ENCODE results near the gene HYAL2.
"Not testable (repeated sequence)": the region's sequence is repeated elsewhere in the genome, so short reads cannot be mapped to it uniquely, and the experiment has no call there.

Gene HYAL2

DNA sequence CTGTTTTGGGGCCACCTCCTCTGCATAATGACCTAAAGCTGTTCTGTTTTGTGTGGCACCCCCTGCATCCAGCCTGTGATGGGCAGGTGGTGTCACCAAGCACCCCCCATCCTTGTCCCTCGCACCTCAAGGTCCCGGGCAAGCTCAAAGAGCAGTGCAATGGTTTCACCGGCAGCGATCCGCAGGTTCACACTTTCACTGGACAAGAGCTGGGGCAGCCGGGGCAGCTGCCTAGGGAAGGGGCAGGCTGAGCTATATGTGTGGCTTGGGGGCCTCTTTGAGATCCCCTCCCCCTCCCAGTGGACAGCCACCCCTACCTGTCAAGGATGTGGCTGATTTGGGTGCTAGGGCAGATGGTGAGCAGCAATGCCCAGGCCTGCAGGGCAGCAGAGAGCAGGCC lies 33.4 kb downstream of the HYAL2 start:
- Histone ChIP-seq H3K27me3 (no peaks in the 10 kb centered on the region), H3K27ac (no peak overlapping the region), H3K4me1 (peaks cover 0 to 25% (median 21%) of the 10 kb centered on the region in 4 donors), H3K36me3 (peaks cover 18 to 47% (median 36%) of the 10 kb centered on the region in 3 donors), H3K9me3 (no peaks in the 10 kb centered on the region), H3K4me3 (no peak overlapping the region)
- intact Hi-C loops (cut with DNase I; ENCODE audit: low total_unique reads): no loop called here
- TF ChIP-seq, protein P1, sequence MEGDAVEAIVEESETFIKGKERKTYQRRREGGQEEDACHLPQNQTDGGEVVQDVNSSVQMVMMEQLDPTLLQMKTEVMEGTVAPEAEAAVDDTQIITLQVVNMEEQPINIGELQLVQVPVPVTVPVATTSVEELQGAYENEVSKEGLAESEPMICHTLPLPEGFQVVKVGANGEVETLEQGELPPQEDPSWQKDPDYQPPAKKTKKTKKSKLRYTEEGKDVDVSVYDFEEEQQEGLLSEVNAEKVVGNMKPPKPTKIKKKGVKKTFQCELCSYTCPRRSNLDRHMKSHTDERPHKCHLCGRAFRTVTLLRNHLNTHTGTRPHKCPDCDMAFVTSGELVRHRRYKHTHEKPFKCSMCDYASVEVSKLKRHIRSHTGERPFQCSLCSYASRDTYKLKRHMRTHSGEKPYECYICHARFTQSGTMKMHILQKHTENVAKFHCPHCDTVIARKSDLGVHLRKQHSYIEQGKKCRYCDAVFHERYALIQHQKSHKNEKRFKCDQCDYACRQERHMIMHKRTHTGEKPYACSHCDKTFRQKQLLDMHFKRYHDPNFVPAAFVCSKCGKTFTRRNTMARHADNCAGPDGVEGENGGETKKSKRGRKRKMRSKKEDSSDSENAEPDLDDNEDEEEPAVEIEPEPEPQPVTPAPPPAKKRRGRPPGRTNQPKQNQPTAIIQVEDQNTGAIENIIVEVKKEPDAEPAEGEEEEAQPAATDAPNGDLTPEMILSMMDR (IDR thresholded peaks at IDR 0.05): no peak
- no peak for DNase-seq

DNA sequence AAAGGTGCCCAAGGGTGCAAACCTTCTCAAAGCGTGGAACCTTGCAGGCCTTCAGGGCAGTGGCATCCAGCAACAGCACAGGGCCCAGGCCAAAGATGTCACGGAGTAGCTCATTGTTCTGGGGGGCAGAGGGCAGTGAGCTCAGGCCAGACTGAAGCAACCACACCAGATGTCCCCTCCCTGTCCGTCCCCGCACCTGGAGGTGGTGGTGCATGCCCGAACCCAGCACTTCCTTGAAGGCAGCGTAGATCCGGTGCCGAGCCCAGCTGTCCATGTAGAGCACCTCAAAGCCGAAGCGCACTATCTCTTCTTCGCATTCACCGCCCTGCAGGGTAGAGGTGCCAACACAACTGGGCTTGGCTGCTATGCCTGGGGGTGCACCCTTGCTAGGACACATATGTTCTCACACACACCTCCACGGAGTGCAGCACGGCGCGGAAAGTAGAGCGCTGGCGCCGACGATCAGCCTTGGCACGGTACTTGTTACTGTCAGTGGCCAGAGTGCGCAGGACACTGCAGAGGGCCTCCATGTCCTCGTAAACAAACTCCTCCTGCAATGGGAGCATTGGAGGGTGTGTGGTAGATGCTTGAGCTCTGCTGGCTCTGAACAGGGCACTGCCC lies 34.0 kb downstream of the HYAL2 start:
- intact Hi-C loops (cut with DNase I; ENCODE audit: low total_unique reads): no loop called here
- no peak overlapping the region for H3K4me3 ChIP-seq
- no peaks in the 10 kb centered on the region for H3K9me3 ChIP-seq
- H3K36me3 ChIP-seq: peaks cover 18 to 47% (median 36%) of the 10 kb centered on the region in 3 donors
- no peak overlapping the region for H3K27ac ChIP-seq
- no peak for DNase-seq
- no peaks in the 10 kb centered on the region for H3K27me3 ChIP-seq
- peaks cover 0 to 25% (median 21%) of the 10 kb centered on the region in 4 donors for H3K4me1 ChIP-seq
- TF ChIP-seq, protein P1 (IDR thresholded peaks at IDR 0.05): no peak

DNA sequence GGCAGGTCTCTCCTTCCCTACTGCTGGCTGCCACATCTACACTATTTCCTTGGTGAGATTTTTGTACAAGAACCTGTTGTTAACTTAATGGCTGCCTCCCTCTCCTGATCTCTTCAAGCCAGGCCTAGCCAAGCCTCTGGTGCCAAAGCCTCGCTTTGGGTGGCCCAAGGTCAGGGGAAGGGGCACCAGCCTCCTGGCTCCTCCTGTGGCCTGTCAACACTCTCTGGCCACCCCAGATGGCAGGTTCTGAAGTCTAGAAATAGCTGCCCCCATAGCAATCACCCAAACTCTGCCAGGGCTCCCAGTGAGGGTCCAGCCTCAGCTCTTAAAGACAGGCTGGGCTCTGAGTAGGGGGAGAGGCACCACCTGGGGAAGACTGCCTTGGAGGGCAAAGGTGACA lies 35.3 kb downstream of the HYAL2 start:
- H3K36me3 ChIP-seq: peaks cover 18 to 47% (median 36%) of the 10 kb centered on the region in 3 donors
- H3K27me3 ChIP-seq: no peaks in the 10 kb centered on the region
- no peaks in the 10 kb centered on the region for H3K9me3 ChIP-seq
- TF ChIP-seq, protein P1 (IDR thresholded peaks at IDR 0.05): no peak
- H3K27ac ChIP-seq: no peak overlapping the region
- no peak overlapping the region for H3K4me3 ChIP-seq
- peaks cover 0 to 15% (median 11%) of the 10 kb centered on the region in 4 donors for H3K4me1 ChIP-seq
- intact Hi-C loops (cut with DNase I; ENCODE audit: low total_unique reads): no loop called here
- DNase-seq: no peak

- peaks cover 18 to 47% (median 36%) of the 10 kb centered on the region in 3 donors for H3K36me3 ChIP-seq
- no peak for DNase-seq
- H3K4me3 ChIP-seq: no peak overlapping the region
- peaks cover 0 to 15% (median 9%) of the 10 kb centered on the region in 4 donors for H3K4me1 ChIP-seq
- TF ChIP-seq, protein P1 (IDR thresholded peaks at IDR 0.05): no peak
- intact Hi-C loops (cut with DNase I; ENCODE audit: low total_unique reads): no loop called here
- H3K27ac ChIP-seq: no peak overlapping the region
- H3K27me3 ChIP-seq: no peaks in the 10 kb centered on the region
- no peaks in the 10 kb centered on the region for H3K9me3 ChIP-seq
These were observed 36.0 kb downstream of the HYAL2 start for GRCh38 chr3:50286322-50287227.

GRCh38 chr3:50284121-50284520 lies 38.4 kb downstream of the HYAL2 start:
- H3K4me1 ChIP-seq; H3K4me3 ChIP-seq; H3K9me3 ChIP-seq; H3K27ac ChIP-seq; H3K27me3 ChIP-seq; DNase-seq; intact Hi-C loops (cut with DNase I; ENCODE audit: low total_unique reads): not testable (repeated sequence)
- peaks cover 12 to 32% (median 23%) of the 10 kb centered on the region in 3 donors for H3K36me3 ChIP-seq

Measured in tibial artery (tissue), 4 donors.